Kidney epithelial cell (primary cell): ENCODE data around the gene ARG2. TPM values are rescaled to one million over a fixed set of nuclear protein-coding genes. Genes with fewer than 3 reads are reported as not detected.

Source experiments
- DNase-seq: peaks from one replicate; pipeline ENCODE4 v3.0.0-alpha.2; 2010; ENCODE audit warnings: low read depth
- H3K27me3 ChIP-seq: 2 replicates; pipeline ENCODE4 v1.6.0; 2011; ENCODE audit warnings: low read length; ENCODE audit not compliant: control insufficient read depth, insufficient read depth
- H3K36me3 ChIP-seq: 2 replicates; pipeline ENCODE4 v1.5.1; 2011; ENCODE audit warnings: low read length; ENCODE audit not compliant: control insufficient read depth, insufficient read depth
- H3K4me3 ChIP-seq: 2 replicates; pipeline ENCODE4 v1.5.1; 2011; ENCODE audit warnings: low read depth, mild to moderate bottlenecking, control low read depth, low read length
- total RNA-seq: library from RNA; depleted of rRNA; stranded (reverse); fragments of >200 nt; gene quantifications from 2 replicates; pipeline ENCODE4 v1.2.3, GENCODE V29; 2015
- TF ChIP-seq, protein P1 (sequence below): IDR thresholded peaks from 2 replicates; pipeline ENCODE4 v1.5.1; 2011; ENCODE audit warnings: mild to moderate bottlenecking, moderate library complexity, low read length, control low read depth, inconsistent platforms; ENCODE audit not compliant: insufficient read depth, poor library complexity, severe bottlenecking

ARG2 gene
- total RNA-seq, 1 donor from 2014 or later: 35.0 TPM

DNA sequence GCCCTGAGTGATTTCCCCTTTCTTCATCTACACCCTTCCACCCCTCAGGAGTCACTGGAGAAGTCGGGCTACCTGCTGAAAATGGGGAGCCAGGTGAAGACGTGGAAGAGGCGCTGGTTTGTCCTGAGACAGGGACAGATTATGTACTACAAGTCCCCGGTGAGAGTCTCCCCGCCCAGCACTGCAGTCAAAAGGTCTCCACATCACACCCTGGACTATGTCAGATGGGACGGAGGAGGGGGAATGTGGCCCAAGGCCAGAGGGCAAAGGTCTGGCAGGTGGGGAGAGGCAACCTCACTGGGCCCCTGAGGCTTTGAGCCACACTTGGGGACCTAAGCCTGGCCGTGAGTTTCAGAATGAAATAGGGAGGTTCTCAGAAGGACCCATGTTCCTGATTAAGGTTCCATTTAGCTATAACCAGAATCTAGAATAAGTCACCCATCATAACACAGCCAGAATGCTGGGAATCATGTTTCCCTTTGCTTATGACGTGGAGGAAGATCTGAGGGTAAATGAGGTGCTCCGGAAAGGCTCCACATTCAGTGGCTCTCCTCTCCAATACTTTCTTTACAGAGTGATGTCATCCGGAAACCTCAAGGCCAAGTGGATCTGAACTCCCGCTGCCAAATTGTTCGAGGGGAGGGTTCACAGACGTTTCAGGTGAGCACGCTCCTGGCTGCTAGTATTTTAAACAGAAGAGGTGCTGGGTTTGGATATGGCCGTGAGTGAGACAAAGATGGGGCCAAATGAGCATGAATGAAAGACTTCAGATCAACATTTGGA lies 46.3 kb upstream of the ARG2 start:
- Histone ChIP-seq H3K36me3 (no peaks in the 10 kb centered on the region), H3K27me3 (no peaks in the 10 kb centered on the region), H3K4me3 (no peak overlapping the region)
- TF ChIP-seq, protein P1, sequence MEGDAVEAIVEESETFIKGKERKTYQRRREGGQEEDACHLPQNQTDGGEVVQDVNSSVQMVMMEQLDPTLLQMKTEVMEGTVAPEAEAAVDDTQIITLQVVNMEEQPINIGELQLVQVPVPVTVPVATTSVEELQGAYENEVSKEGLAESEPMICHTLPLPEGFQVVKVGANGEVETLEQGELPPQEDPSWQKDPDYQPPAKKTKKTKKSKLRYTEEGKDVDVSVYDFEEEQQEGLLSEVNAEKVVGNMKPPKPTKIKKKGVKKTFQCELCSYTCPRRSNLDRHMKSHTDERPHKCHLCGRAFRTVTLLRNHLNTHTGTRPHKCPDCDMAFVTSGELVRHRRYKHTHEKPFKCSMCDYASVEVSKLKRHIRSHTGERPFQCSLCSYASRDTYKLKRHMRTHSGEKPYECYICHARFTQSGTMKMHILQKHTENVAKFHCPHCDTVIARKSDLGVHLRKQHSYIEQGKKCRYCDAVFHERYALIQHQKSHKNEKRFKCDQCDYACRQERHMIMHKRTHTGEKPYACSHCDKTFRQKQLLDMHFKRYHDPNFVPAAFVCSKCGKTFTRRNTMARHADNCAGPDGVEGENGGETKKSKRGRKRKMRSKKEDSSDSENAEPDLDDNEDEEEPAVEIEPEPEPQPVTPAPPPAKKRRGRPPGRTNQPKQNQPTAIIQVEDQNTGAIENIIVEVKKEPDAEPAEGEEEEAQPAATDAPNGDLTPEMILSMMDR: no peak
- no peak for DNase-seq

DNA sequence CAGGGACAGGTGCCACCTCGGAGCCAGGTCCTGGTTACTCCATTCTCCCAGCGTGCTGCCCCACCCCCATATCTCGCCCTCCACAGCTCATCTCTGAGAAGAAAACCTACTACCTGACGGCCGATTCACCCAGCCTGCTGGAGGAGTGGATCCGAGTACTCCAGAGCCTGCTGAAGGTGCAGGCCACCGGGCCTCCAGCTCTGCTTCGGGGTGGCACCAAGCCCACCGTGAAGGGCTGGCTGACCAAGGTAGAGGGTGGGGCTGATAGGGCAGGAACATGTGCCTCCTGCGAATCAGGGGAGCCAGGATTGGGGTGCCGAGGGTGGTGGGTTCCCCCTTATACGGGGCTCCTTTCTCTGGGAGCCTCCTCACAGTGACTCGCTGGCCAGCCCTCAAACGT lies 45.6 kb upstream of the ARG2 start:
- Histone ChIP-seq H3K27me3 (no peaks in the 10 kb centered on the region), H3K4me3 (no peak overlapping the region), H3K36me3 (no peaks in the 10 kb centered on the region)
- TF ChIP-seq, protein P1: no peak
- DNase-seq: no peak

DNA sequence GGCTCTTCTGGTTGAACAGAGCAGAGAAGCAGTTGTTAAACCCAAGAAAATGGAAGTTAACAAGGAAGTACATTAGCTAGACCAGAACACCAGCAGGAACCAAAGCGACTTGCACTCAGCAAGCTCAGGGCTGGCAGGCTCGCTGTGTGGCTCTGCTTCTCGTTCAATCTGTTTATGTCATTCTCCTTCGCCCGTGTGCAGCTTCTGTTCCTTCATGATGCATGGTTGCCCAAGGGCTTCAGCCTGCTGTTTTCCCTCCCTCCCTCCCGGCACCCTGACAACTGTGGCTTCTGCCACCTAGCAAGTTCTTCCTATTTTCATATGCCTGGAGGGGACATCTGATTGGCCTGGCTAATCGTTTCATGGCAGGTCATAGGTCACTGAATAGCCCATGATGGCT lies 44.9 kb upstream of the ARG2 start:
- TF ChIP-seq, protein P1: no peak
- no peaks in the 10 kb centered on the region for H3K27me3 ChIP-seq
- DNase-seq: no peak
- H3K4me3 ChIP-seq: no peak overlapping the region
- no peaks in the 10 kb centered on the region for H3K36me3 ChIP-seq

DNA sequence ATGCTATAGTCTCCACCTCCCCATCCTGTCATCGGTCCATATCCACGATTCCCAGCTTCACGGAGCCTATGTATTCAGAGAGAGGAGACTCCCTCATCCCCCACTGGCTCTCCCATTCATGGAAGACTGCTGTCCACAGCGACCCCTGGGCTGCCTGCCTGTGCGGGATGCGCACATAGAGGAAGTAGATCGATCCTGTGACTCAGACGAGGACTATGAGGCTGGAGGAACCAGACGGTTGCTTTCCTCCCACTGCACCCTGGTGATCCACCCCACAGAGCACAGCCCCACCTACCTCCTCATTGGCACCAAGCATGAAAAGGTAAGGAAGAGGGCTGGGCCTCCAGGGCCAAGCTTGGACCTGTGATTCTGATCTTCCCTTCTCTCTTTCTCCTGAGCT lies 44.0 kb upstream of the ARG2 start:
- no peaks in the 10 kb centered on the region for H3K27me3 ChIP-seq
- H3K36me3 ChIP-seq: no peaks in the 10 kb centered on the region
- H3K4me3 ChIP-seq: no peak overlapping the region
- TF ChIP-seq, protein P1: no peak
- no peak for DNase-seq

DNA sequence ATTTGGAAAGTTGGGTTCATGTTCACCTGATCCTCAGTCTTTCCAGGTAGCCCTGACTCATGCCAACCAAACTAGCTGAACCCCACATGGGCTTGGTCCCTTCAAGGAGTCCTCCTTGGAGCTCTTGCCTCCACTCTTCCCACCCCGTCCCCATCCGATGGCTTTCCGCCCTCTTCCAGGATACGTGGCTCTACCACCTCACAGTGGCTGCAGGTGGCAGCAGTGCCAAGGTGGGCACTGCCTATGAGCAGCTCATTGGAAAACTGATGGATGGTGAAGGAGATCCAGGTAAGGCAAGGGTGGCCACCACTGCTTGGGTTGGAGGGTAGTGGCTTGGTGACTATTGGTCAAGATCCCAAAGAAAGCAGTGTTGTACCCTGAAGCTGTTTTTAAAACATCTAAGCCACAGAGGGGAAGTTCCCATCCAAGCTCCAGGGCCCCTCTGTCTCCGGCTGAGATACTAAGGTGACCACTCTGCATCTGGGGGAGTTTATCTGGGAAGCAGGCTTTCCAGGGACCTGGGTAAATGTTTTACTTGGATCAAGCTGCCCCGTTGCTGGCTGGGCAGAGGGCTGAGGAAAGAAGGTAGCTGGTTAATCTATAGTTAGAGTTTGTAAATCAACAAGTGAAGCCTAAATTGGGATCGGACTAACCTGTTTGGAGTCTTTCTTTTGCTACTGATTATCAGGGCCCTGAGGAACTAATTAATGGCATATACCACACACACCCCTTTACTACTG lies 43.3 kb upstream of the ARG2 start:
- H3K36me3 ChIP-seq: no peaks in the 10 kb centered on the region
- no peak overlapping the region for H3K4me3 ChIP-seq
- DNase-seq: no peak
- TF ChIP-seq, protein P1: no peak
- no peaks in the 10 kb centered on the region for H3K27me3 ChIP-seq
